SU-DHL-6 (cell line): ENCODE measurements around the gene SYK.

Source experiments
- EZH2phosphoT487 ChIP-seq: fragments of 200-600 bp; sonication (generic), shearing (Covaris generic); conservative IDR thresholded peaks from 2 replicates; pipeline ENCODE4 v1.6.1; 2018; ENCODE audit warnings: mild to moderate bottlenecking, antibody characterized with exemption, low read length, moderate library complexity, mixed read lengths
- TF ChIP-seq, protein P1 (sequence below): fragments of 200-600 bp; sonication (generic); IDR thresholded peaks from one replicate; pipeline ENCODE4 v1.5.1; 2017; ENCODE audit warnings: antibody characterized with exemption, mild to moderate bottlenecking, low read length, moderate library complexity; ENCODE audit not compliant: insufficient read depth, poor library complexity, severe bottlenecking

DNA sequence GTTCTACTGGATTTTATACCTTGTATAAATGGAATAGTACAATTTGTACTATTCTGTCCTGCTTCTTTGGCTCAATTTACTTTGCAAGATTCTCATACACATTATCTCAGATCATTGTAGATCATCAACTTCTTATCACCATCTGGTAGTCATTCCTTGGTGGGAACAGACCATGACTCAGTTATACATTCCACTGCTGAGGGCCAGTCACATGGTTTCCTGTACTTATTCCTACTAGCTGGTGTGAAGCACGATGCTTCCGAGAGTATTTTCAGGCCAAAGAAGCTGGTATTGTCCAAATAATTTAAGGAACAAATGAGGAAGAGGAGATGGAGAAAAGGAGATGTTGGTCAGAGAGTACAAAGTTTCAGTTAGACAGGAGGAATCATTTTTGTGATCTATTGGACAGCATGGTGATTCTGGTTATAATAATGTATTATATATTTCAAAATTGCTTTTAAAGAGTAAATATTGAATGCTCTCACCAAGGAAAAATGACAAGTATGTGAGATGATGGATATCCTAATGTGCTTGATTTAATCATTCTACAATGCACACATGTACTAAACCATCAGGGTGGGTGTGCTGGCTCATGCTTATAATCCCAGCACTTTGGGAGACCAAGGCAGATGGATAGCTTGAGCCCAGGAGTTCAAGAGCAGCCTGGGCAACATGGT is 124.1 kb downstream of the SYK start:
- TF ChIP-seq, protein P1, sequence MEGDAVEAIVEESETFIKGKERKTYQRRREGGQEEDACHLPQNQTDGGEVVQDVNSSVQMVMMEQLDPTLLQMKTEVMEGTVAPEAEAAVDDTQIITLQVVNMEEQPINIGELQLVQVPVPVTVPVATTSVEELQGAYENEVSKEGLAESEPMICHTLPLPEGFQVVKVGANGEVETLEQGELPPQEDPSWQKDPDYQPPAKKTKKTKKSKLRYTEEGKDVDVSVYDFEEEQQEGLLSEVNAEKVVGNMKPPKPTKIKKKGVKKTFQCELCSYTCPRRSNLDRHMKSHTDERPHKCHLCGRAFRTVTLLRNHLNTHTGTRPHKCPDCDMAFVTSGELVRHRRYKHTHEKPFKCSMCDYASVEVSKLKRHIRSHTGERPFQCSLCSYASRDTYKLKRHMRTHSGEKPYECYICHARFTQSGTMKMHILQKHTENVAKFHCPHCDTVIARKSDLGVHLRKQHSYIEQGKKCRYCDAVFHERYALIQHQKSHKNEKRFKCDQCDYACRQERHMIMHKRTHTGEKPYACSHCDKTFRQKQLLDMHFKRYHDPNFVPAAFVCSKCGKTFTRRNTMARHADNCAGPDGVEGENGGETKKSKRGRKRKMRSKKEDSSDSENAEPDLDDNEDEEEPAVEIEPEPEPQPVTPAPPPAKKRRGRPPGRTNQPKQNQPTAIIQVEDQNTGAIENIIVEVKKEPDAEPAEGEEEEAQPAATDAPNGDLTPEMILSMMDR: no peak
- TF ChIP-seq EZH2phosphoT487: no peak
